GM18526 (cell line): ENCODE data around the gene RNLS.

ENCODE experiments used
- POLR2A ChIP-seq: IDR thresholded peaks from 3 replicates; pipeline ENCODE4 v1.6.1; 2011; ENCODE audit not compliant: insufficient read length; ENCODE audit errors: extremely low read depth

The RNLS gene

DNA sequence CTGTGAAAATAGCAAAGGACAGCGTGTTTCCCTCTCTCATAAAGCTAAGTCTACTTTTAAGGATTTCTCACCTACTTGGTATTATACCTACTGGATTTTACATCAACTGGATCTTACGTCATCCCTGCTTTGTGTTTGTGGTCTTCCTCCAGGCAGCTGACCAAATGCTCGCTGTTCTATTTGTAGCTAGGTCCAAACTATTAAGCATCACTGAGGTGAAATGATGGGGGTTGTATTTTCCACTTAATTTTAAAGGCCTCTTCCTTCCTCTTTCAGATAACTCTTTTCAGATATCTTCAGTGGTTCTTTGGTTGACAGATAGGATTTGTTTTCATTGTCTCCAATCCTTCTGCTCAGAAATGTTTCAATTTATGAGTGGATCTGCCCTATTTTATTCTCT lies 169.7 kb downstream of the RNLS start:
- no peak for TF ChIP-seq POLR2A

DNA sequence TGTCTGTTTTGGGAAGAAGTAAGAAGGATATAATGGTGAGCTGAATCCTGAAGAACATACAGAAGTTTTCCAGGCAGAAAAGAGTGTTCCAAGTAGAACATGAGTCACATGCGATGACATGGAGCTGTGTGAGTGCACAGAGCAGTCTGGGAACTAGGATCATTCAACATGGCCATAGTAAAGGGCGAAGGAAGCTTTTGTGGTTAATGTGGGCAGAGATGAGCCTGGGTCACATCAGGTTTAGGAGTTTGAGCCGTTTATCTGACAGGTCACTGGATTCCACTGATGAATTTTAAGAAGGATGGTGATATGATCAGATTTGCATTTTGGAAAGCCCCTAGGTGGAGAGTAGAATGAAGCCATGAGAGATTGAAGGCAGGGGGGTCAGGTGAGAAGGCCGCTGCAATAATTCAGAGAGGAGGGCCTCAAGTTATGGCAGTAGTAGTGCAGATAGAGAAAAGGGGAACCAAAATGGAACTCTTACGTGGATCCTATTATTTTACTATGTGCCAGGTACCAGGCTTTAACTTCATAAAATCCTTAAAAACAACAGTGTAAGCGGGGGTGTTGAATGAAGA lies 171.3 kb downstream of the RNLS start:
- TF ChIP-seq POLR2A = no peak

- no peak for TF ChIP-seq POLR2A
Observed at GRCh38 chr10:88409824-88410223, 173.3 kb downstream of the RNLS start.

DNA sequence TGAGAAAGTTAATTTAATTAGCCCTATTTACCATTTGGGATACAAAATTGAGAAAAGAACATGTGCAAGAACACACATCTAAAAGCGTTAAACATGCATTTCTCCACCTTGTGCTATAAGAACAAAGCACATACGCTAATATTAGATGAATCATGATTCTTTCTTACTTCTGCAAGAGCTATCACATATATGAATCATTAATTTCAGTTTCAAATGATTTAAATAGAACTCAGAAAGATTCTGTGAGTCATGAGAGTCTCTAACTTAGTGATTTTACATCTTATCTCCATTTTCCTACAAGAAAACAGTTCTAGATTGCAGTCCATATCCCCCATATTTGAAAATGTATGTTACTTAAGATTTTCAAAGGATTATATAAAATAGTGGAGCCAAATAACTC lies 173.9 kb downstream of the RNLS start:
- TF ChIP-seq POLR2A = no peak

DNA sequence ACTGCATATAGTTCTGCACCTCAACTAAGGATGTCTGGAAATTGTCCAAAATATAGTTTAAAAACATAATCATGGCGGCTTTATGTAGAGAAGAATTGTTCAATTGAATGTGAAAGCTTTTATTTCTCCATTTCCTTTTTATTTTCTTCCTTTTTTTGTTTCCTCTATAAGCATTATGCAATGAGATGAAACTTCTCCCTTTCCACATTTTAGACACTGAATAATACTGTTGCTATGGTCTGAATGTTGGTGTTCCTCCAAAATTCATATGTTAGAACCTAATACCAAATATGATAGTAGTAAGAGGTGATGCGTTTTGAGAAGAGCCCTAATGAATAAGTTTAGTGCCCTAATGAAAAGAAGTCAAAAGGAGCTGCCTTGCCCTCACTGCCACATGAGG lies 175.0 kb downstream of the RNLS start:
- TF ChIP-seq POLR2A = no peak

DNA sequence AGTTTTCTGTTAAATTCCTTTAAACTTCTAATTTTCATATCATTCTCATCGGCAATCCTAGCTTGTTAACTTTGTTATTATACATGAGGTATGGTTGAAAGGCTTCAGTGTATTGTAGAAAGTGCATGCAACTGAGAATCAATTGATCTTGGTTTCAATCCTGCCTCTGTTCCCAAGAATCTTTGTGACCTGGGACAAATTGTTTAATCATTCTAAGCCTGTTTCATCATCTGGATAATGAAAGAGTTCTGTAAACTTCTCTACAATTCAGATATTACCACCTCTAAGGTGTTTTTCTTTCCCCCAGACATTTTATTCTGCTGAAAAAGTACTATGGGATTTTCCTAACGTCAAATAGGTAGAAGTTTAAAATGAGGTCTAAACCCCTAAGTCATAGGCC lies 179.0 kb downstream of the RNLS start:
- TF ChIP-seq POLR2A = no peak

DNA sequence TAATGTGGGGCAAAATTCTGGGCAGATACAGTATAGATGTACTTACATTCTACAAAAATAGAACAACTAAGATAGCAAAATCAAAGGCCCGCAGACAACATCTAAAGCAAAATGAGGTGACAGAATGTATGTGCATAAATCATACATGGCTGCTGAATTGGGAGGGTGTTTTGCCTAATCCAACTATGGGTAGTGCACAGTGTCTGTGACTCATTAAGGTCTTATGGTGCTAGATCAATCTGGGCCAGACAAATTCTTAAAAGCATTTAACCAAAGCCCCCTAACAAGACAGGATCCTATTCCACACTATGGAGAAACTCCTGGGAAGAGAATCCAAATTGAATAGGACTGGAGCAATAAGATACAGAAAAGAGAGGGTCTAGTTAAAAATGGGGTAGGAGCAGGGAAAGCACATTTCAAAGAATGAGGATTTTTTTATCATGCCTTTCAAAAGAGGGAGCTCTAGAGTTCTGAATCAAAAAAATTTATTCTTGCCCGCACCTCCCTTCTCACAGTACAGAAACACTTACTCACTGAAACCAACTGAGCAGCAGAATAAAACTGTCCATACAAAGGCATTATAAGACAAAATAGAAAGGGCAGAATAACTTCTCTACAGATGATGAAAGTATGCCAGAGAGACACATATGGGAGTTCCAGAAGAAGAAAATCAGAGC lies 181.3 kb downstream of the RNLS start:
- TF ChIP-seq POLR2A = no peak

- no peak for TF ChIP-seq POLR2A
Observed at GRCh38 chr10:88399240-88399639, 183.9 kb downstream of the RNLS start.

GRCh38 chr10:88395677-88396076 lies 187.4 kb downstream of the RNLS start:
- TF ChIP-seq POLR2A = no peak

DNA sequence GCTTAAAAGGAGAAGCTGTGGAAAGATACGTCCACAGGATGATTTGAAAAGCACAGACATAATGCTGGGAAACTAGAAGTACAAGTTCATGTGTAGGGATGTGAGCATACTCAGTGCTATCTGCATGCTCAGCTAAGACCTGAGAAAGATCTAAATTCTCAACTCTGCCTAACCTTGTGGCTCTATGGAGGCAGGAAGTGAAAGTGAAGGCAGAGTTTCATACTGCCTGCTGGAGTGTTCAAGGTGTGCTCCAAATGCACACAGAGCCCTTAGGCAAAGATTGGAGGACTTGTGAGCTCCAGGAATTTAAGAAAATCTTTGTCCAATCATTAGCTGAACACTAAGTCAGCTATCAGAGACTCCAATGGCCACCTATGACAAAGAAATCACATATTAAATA lies 190.9 kb downstream of the RNLS start:
- TF ChIP-seq POLR2A = no peak

DNA sequence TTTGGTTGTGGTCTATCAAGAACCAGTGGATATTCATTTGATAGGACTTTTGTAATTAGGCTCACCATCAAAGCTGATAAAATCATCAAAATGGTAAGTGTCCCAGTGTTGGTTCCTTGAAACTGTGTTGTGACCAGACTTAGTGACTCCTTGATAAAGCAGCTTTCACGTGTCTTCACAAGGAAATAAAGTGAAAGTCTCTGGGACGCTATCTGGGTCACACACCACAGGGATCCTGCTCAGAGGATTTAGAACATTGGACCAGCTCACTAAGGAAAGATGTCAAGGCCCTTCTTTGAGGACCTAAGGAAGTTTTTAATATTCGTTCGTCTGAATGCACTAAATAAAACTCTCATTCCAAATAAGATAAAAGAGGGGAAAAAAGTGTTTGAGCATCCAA lies 193.1 kb downstream of the RNLS start:
- no peak for TF ChIP-seq POLR2A

- TF ChIP-seq POLR2A = no peak
Observed at GRCh38 chr10:88389456-88389855, 193.7 kb downstream of the RNLS start.

- no peak for TF ChIP-seq POLR2A
Observed at GRCh38 chr10:88388324-88388723, 194.8 kb downstream of the RNLS start.

DNA sequence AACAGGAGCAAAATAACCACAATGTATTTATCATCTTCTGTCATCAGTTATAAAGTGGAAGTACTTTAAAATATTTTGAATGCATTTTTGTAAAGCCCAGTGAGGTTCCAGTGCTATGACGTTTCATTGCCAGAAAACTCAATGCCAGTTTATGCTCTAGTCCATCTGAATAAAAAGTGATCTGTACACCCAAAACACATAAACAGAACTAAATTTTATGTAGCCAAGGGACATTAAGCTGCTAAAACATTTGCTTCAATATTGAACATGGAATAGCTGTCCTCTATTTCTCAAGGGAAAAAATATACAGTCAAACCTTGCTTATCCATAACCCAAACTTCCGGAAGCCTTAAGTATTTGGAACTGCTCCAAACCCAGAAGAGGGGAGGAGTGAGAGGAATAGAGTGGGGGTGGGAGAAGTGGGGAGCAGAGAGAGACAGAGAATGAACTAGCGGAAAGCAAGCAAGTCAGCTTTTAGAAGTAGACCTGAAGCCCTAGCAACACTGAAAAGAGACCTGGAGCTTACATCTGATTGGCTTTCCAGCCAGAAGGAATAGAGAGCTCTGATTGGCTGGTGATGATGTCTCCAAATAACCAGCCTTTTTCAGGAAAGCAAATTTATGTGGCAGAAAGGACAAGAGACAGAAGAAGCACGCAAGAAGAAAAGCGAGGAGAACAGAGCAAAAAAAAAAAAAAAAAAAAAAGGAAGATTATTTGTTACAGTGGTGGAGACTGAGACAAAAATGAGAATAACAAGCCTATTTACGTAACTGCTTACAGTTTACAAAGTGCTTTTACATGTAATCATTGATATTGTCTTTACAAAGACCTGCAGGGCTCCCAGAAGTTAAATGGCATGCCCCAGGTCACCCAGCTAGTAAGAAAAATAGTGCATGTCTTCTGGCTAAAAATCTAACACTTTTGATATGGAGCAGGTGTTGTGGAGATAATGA lies 196.0 kb downstream of the RNLS start:
- peak; percentile 29 for TF ChIP-seq POLR2A

DNA sequence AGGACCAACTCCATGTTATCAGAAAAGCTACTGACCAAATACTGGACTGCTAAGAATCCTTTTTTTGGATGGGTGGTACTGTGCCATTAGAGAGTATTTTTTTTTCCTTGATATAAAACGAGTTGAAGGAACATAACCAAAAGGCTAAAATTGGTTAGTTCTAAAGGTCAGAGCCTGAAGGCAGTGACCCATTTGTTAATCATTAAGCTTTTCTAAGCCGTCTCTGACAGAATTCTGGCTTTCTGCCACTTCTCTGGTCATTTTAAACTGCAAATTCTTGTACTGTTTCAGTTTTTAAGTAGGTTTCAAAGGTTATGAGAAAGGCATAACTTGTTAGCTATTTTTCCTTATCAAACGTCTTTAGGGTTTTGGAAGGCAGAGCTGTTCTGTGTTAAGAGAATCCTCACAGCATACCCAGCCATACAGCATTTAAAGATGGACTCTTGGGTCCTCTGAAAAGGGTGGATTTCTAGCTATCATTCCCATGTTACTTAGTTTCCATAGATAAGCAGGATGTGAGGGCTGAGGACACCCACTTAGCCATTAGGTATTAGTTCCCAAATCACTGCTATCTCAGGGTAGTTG lies 196.8 kb downstream of the RNLS start:
- TF ChIP-seq POLR2A = peak; percentile 18

DNA sequence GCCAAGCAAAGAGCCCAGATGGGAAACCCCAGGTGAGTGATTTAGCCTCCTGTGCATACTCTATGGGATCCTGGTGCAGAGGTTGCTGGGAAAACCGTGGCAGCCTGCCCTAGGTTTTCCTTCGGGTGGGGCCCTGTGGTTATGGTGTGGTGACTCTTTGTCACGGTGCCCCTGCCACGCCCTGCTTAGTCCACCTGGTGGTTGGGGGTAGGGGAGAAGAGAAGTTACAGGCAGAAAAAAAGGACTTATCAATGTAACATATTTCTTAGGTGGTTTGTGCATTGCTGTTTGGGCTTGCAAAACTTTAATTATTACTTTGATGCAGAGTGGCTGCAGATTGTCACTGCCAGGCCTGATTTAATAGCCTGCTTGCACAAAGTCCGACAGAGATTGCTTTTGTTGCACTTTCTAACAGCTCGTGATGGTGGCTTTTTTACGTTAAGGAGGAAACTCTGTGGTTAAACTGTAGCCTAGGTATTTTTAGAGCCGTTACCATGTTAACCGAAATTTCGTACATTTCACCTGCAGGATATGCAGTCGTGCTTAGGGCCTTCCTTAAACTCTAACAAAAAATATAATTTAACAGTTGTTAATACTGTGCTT lies 197.4 kb downstream of the RNLS start:
- TF ChIP-seq POLR2A = no peak

DNA sequence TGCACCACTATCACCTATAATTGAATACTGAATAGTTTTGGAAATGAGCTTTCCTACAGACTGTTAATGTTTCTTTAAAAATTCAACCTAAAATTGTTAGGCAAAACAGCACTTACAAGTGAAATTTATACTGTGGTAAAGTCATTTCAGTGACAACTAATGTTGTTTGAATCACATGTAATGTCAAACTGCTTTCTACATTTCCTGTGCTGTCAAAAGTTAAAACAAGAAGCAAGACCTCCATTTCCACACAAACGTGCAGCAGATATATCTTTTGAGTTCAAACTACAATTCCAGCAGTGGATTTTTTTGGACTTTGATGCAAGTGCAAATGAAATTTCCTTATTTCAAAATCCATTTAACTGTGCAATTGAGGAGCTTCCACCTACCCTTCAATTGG lies 199.8 kb downstream of the RNLS start:
- no peak for TF ChIP-seq POLR2A
